Measurements from ENCODE around the gene DENND1B. TPM values are rescaled to one million over a fixed set of nuclear protein-coding genes. Genes with fewer than 3 reads are reported as not detected.
A peak's percentile ranks its signal among the peaks of the same experiment; 100 is the strongest.

The DENND1B gene
- total RNA-seq (17.9 and 18.6 TPM in 2 replicates), polyA plus RNA-seq (3.7 and 9.7 TPM in 2 replicates)

GRCh38 chr1:197775282-197776262, at the start of gene DENND1B:
Gene DENND1B, minus strand, starts transcription at chr1:197775480. Its CDS starts 325 bp downstream, at chr1:197775155.
- Histone ChIP-seq H3K27ac (peak within 1 kb of the TSS; percentile 94), H4K20me1 (ENCODE audit: insufficient read depth, poor library complexity, severe bottlenecking) (no peaks in the 10 kb centered on the region), H3K4me1 (ENCODE audit: insufficient read depth) (no peaks in the 10 kb centered on the region), H3K9me3 (ENCODE audit: low read depth) (no peaks in the 10 kb centered on the region), H3K9me2 (replicated peaks; ENCODE audit: insufficient read depth) (no peaks in the 10 kb centered on the region), H2AFZ (peak within 1 kb of the TSS; percentile 95), H3K79me2 (peaks cover 35% of the 10 kb centered on the region), H3K4me3 (peak within 1 kb of the TSS; percentile 83), H3K36me3 (replicated peaks; ENCODE audit: insufficient read depth, low read depth) (no peaks in the 10 kb centered on the region), H3K27me3 (no peaks in the 10 kb centered on the region), H3K4me2 (peak within 1 kb of the TSS; percentile 90)
- no peak for TF ChIP-seq EZH2 (IDR thresholded peaks at IDR 0.05; ENCODE audit: borderline replicate concordance)
- peak; percentile 19 for TF ChIP-seq CTCF (IDR thresholded peaks at IDR 0.05; ENCODE audit: poor library complexity)
- DNase-seq (ENCODE audit: low spot score) = peak; percentile 87
- WGBS (ENCODE audit: low lambda C conversion rate, missing lambda C conversion rate) = 21% methylated on average over 26 of the region's 51 CpGs

GRCh38 chr1:197814306-197814705, 39.0 kb upstream of the DENND1B start:
- DNase-seq (ENCODE audit: low spot score) = no peak
- H3K27ac ChIP-seq = no peak overlapping the region
- H3K79me2 ChIP-seq = no peaks in the 10 kb centered on the region
- H3K27me3 ChIP-seq = no peaks in the 10 kb centered on the region
- no peaks in the 10 kb centered on the region for H3K9me2 ChIP-seq (replicated peaks; ENCODE audit: insufficient read depth)
- no peak overlapping the region for H2AFZ ChIP-seq
- no peaks in the 10 kb centered on the region for H3K9me3 ChIP-seq (ENCODE audit: low read depth)
- TF ChIP-seq CTCF (IDR thresholded peaks at IDR 0.05; ENCODE audit: poor library complexity) (no peak), EZH2 (IDR thresholded peaks at IDR 0.05; ENCODE audit: borderline replicate concordance) (no peak), EZH2phosphoT487 (IDR thresholded peaks at IDR 0.05; ENCODE audit: low read depth, severe bottlenecking, unreplicated experiment) (no peak)
- 75% methylated on average over 2 of the region's 2 CpGs for WGBS (ENCODE audit: low lambda C conversion rate, missing lambda C conversion rate)
- H3K36me3 ChIP-seq (replicated peaks; ENCODE audit: insufficient read depth, low read depth) = no peaks in the 10 kb centered on the region
- no peaks in the 10 kb centered on the region for H3K4me1 ChIP-seq (ENCODE audit: insufficient read depth)
- no peak overlapping the region for H3K4me2 ChIP-seq
- no peaks in the 10 kb centered on the region for H4K20me1 ChIP-seq (ENCODE audit: insufficient read depth, poor library complexity, severe bottlenecking)
- H3K4me3 ChIP-seq = no peak overlapping the region

GRCh38 chr1:197813741-197814140, 38.5 kb upstream of the DENND1B start:
- Histone ChIP-seq H3K27ac (no peak overlapping the region), H4K20me1 (ENCODE audit: insufficient read depth, poor library complexity, severe bottlenecking) (no peaks in the 10 kb centered on the region), H3K79me2 (no peaks in the 10 kb centered on the region), H3K4me2 (no peak overlapping the region), H3K27me3 (no peaks in the 10 kb centered on the region), H3K4me1 (ENCODE audit: insufficient read depth) (no peaks in the 10 kb centered on the region), H2AFZ (no peak overlapping the region), H3K9me2 (replicated peaks; ENCODE audit: insufficient read depth) (no peaks in the 10 kb centered on the region), H3K9me3 (ENCODE audit: low read depth) (no peaks in the 10 kb centered on the region), H3K4me3 (no peak overlapping the region), H3K36me3 (replicated peaks; ENCODE audit: insufficient read depth, low read depth) (no peaks in the 10 kb centered on the region)
- no peak for TF ChIP-seq CTCF (IDR thresholded peaks at IDR 0.05; ENCODE audit: poor library complexity)
- no peak for TF ChIP-seq EZH2phosphoT487 (IDR thresholded peaks at IDR 0.05; ENCODE audit: low read depth, severe bottlenecking, unreplicated experiment)
- no peak for TF ChIP-seq EZH2 (IDR thresholded peaks at IDR 0.05; ENCODE audit: borderline replicate concordance)
- DNase-seq (ENCODE audit: low spot score) = no peak
- 67% methylated on average over 5 of the region's 5 CpGs for WGBS (ENCODE audit: low lambda C conversion rate, missing lambda C conversion rate)
